Lower leg skin (tissue), 4 donors: ENCODE data around the gene ETNK2. TPM values are rescaled to one million over a fixed set of nuclear protein-coding genes. Genes with fewer than 3 reads are reported as not detected.

Experiments used
- DNase-seq, 2 donors: peaks; one replicate each; pipeline ENCODE4 v3.0.0-alpha.2; 2019; ENCODE audit warnings: low spot score in 2 of 2
- H3K4me3 ChIP-seq: fragments of 200-600 bp; sonication (generic); 2 replicates; pipeline ENCODE4 v1.5.1; 2017; ENCODE audit warnings: mild to moderate bottlenecking, low read depth; ENCODE audit not compliant: poor library complexity, severe bottlenecking
- CTCF ChIP-seq, 3 donors: fragments of 450-650 bp; IDR thresholded peaks; one replicate each; pipeline ENCODE4 v1.5.1; 2016; ENCODE audit warnings: antibody characterized with exemption in 3 of 3, mild to moderate bottlenecking in 3 of 3, moderate library complexity in 2 of 3
- POLR2A ChIP-seq, 2 donors: fragments of 450-650 bp; IDR thresholded peaks; one replicate each; pipeline ENCODE4 v1.6.1; 2016 to 2017; ENCODE audit warnings: antibody characterized with exemption in 2 of 2, mild to moderate bottlenecking in 1 of 2, moderate library complexity in 1 of 2
- WGBS, 2 donors: methylation state at CpG; one replicate each; pipeline ENCODE4 v1.1.5; 2018; 5-methylcytosine and 5-hydroxymethylcytosine counted together
- intact Hi-C: fragments of 100-400 bp; cut with DNase I; formaldehyde crosslinking; loops from one replicate; pipeline ENCODE4 v1.15.0; 2023; ENCODE audit warnings: low total_unique reads
- total RNA-seq, 4 donors: library from RNA; depleted of rRNA; stranded (reverse); fragments of >200 nt; gene quantifications; one replicate each; pipeline ENCODE4 v1.1.0, GENCODE V29; 2016

Gene ETNK2
- total RNA-seq, 4 donors from 2014 or later = 21.5 to 53.8 (median 42.6) TPM

DNA sequence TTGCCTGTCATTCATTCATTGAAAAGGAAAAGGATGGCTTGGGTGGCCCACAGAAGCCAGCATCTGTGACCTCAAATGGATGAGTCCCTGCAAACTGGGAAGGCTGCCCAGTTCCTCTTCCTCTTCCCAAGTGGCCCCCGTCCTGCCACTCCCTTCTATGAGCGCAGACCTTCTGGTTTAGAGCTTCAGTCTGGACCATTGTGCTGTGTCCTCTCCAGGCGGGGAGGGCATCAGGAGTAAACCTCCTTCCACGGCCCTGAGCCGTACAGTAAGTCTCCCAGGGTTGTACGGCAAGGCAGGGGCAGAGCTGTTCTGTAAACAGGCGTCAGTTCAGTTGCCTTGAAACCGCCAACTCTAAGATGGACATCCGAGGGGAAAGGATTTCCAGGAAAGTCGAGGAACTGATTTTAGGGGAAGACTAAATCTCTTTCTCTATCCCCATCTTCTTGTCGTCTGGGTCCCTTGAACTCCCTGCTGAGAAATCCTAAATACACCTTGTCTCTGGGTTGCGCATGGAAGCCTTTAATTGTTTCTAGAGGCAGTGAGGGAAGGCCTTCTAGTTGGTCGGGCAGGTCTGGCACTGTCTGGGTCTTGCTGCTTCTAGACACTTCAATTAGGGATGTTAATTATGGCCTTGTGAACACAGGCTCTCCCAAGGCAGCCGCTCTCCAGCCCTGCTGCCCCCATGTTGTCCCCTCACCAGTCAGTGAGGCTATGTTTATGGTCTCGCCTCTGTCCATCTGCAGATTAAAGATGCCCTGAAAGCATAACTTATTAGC is 56.8 kb downstream of the ETNK2 start:
- intact Hi-C loops = no loop called here
- WGBS, 2 donors = 69 to 71% methylated on average over 15 of the region's 15 CpGs
- H3K4me3 ChIP-seq = no peak overlapping the region
- TF ChIP-seq POLR2A (IDR thresholded peaks at IDR 0.05) (no peak), CTCF (IDR thresholded peaks at IDR 0.05) (no peak)
- no peak for DNase-seq

DNA sequence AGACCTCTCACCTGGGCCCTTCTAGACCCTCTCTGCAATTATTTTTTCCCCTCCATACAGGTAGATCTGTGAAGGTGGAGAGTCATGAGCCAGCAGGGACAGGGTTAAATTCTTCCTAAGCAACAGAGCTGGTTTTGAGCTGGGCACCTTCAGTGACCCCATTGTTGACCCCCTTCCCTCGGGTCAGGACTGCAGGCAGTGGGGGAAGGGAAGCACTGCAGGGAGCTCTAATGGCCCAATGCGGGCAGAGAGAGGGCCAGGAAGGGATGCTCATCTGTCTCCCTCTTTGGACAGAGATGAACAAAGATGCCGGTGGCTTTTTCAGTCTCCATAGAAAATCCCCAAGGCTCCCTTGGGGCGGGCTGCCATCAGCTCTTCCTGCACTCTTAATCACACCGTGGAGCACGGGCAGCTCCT is 57.5 kb downstream of the ETNK2 start:
- 57 to 62% methylated on average over 6 of the region's 6 CpGs for WGBS, 2 donors
- TF ChIP-seq CTCF (IDR thresholded peaks at IDR 0.05) (no peak), POLR2A (IDR thresholded peaks at IDR 0.05) (no peak)
- intact Hi-C loops = no loop called here
- no peak overlapping the region for H3K4me3 ChIP-seq
- DNase-seq = no peak

- H3K4me3 ChIP-seq = no peak overlapping the region
- whole genome bisulfite sequencing, 2 donors = 62 to 64% methylated on average over 2 of the region's 2 CpGs
- intact Hi-C loops = no loop called here
- no peak for DNase-seq
- TF ChIP-seq POLR2A (IDR thresholded peaks at IDR 0.05) = no peak
These were observed 58.1 kb downstream of the ETNK2 start for GRCh38 chr1:204093781-204094180.

- TF ChIP-seq CTCF (IDR thresholded peaks at IDR 0.05) (no peak), POLR2A (IDR thresholded peaks at IDR 0.05) (no peak)
- 70 to 98% methylated on average over 3 to 4 of the region's 4 CpGs for WGBS, 2 donors
- no peak for DNase-seq
These were observed 58.5 kb downstream of the ETNK2 start for GRCh38 chr1:204093421-204093717.

GRCh38 chr1:204092632-204093420 is 59.0 kb downstream of the ETNK2 start:
- WGBS, 2 donors = 78 to 79% methylated on average over 12 of the region's 12 CpGs

More at GRCh38 chr1:204093421-204093717, 58.5 kb downstream of the ETNK2 start:
- no peak overlapping the region for H3K4me3 ChIP-seq
- intact Hi-C loops = no loop called here

More at GRCh38 chr1:204092632-204093420, 59.0 kb downstream of the ETNK2 start:
- H3K4me3 ChIP-seq = no peak overlapping the region
- TF ChIP-seq POLR2A (IDR thresholded peaks at IDR 0.05) (no peak), CTCF (IDR thresholded peaks at IDR 0.05) (no peak)
- intact Hi-C loops = no loop called here
- DNase-seq = no peak
